Measurements from ENCODE around the gene FKBP6. TPM values are rescaled to one million over a fixed set of nuclear protein-coding genes. Genes with fewer than 3 reads are reported as not detected.
"Not testable (repeated sequence)": the region's sequence is repeated elsewhere in the genome, so short reads cannot be mapped to it uniquely, and the experiment has no call there.

FKBP6 gene
- total RNA-seq, 1 donor from 2014 or later, result 0.47 TPM

DNA sequence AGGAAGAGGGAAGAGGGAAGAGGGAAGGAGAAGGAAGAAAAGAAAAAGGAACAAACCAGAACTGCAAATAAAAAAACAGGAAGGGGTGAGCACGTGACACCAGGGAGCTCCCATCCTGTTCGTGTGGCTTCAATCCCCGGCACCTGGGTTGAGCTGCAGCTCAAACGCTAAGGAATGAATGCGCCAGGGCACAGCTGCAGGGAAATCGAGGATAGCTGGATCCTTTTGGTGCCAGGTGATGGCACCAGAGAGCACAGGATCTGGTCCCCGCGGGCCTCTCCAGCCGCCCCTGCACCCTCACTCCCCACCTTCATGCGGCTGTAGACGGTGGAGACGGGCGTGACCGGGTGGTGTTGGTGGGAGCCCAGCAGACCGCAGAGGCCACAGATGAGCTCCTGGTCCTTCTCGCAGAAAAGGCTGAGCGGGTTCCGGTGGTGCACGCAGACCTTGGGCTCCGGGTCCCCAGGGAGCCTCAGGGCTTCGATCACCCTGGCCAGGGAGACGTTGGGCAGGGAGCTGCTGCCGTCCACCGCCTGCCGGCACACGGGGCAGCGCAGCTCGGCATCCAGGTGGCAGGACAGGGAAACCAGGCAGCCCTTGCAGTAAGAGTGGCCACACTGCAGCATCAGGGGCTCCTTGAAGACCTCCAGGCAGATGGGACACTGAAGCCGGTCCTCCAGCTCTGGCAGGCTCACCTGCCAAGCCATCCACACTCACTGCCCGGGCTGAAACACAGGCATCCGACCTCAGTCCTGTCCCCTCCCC, 3.7 kb upstream of the FKBP6 start:
- H3K9me3 ChIP-seq; intact Hi-C loops (cut with DNase I); H3K36me3 ChIP-seq; H3K27ac ChIP-seq; H3K27me3 ChIP-seq (ENCODE audit: low read depth): not testable (repeated sequence)
- DNase-seq (peak; percentile 61), ATAC-seq (peak; percentile 59 to 73)
- TF ChIP-seq, protein P1, sequence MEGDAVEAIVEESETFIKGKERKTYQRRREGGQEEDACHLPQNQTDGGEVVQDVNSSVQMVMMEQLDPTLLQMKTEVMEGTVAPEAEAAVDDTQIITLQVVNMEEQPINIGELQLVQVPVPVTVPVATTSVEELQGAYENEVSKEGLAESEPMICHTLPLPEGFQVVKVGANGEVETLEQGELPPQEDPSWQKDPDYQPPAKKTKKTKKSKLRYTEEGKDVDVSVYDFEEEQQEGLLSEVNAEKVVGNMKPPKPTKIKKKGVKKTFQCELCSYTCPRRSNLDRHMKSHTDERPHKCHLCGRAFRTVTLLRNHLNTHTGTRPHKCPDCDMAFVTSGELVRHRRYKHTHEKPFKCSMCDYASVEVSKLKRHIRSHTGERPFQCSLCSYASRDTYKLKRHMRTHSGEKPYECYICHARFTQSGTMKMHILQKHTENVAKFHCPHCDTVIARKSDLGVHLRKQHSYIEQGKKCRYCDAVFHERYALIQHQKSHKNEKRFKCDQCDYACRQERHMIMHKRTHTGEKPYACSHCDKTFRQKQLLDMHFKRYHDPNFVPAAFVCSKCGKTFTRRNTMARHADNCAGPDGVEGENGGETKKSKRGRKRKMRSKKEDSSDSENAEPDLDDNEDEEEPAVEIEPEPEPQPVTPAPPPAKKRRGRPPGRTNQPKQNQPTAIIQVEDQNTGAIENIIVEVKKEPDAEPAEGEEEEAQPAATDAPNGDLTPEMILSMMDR (IDR thresholded peaks at IDR 0.05), result peak; percentile 54
- Histone ChIP-seq H3K4me3 (peak overlapping the region; percentile 22), H3K4me1 (peaks cover 11% of the 10 kb centered on the region)

DNA sequence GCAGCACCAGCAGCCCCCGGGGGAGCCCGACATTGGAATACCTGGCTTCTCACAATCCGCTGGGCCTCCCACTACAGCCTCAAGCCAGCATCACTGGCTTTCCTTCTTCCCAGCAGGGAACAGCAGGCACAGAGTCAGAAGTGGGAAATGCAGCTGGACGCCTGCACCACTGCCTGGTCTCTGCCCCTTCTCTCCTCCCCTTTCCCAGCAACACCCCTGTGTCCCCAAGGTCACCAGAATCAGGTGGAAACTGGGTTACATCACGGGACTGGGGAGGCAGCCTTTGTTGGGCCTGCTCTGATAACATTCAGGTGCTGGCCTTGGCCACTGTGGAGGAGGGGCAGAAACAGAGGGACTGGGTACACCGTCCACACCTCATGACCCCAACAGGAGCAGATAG, 2.5 kb upstream of the FKBP6 start:
- DNase-seq; intact Hi-C loops (cut with DNase I); H3K27me3 ChIP-seq (ENCODE audit: low read depth); H3K36me3 ChIP-seq; ATAC-seq; H3K27ac ChIP-seq; H3K4me3 ChIP-seq; H3K9me3 ChIP-seq: not testable (repeated sequence)
- peaks cover 11% of the 10 kb centered on the region for H3K4me1 ChIP-seq

DNA sequence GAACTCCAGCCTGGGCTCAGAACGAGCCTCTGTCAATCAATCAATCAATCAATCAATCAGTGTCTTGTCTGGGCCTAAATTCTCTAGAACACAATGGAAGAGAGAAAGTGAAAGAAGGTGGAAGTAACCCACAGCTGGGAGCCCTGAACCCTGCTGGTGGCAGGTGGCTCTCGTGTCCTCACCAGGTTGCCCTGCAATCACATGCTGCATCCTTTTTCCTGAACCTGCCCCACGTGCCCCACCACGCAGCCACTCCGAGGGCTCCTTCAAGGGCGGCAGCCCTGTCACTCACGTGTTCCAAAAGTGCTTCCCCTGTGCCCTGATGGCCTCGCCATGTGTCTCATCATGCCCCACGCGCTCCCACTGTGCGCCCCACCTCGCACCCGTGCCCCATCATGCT, 512 bp upstream of the FKBP6 start:
- H3K4me3 ChIP-seq; ATAC-seq; intact Hi-C loops (cut with DNase I); H3K27ac ChIP-seq; DNase-seq; H3K9me3 ChIP-seq; H3K36me3 ChIP-seq; H3K27me3 ChIP-seq (ENCODE audit: low read depth): not testable (repeated sequence)
- H3K4me1 ChIP-seq, result peaks cover 11% of the 10 kb centered on the region

DNA sequence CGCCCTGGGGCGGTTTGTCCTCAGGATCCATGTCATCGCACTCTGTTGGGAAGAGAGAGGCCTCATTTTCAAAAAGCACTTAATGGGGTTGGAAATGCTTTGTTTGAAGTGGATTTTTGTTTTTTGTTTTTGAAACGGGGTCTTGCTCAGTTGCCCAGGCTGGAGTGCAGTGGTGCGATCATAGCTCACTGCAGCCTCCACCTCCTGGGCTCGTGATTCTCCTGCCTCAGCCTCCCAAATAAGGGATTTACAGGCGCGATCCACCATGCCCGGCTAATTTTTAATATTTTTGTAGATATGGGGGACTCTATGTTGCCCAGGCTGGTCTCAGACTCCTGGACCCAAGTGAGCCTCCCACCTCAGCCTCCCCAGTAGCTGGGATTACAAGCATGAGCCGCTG, 735 bp downstream of the FKBP6 start:
- intact Hi-C loops (cut with DNase I), result no loop called here

DNA sequence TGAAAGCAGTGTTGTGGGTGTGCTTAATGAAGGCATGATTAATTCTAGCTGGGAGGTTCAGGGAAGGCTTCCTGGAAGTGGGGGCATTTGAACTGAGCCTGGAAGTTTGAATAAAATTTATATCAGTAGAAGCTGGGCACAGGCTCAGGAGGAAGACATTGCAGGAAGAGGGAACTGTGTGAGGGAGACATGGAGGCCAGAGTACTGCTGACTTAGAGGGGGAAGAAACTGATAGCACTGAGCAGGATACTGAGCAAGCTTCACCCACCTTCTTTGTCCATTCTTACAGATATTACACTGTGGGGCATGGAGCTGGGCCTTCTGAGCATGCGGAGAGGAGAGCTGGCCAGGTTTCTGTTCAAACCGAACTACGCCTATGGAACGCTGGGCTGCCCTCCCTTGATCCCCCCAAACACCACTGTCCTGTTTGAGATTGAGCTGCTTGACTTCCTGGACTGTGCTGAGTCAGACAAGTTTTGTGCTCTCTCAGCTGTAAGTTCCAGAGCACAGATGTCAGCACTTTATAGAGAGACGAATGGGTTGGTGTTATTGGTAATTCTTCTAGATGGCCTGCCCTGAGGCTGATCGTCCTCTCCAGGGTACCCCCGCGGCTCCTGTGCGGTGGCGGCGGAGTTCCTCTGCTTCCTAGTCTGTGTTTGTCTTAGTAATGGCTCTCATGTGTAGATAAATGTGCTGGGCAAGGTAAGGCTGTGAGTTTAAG, 2.1 kb downstream of the FKBP6 start:
- TF ChIP-seq, protein P1 (IDR thresholded peaks at IDR 0.05), result no peak
- Histone ChIP-seq H3K4me1 (no peaks in the 10 kb centered on the region), H3K27ac (no peak overlapping the region), H3K4me3 (no peak overlapping the region), H3K9me3 (no peaks in the 10 kb centered on the region), H3K36me3 (no peaks in the 10 kb centered on the region), H3K27me3 (ENCODE audit: low read depth) (no peaks in the 10 kb centered on the region)
- DNase-seq, result no peak
- intact Hi-C loops (cut with DNase I), result no loop called here
- no peak for ATAC-seq

More for the DNA sequence above, 735 bp downstream of the FKBP6 start:
- Histone ChIP-seq H3K4me3 (no peak overlapping the region), H3K9me3 (no peaks in the 10 kb centered on the region), H3K4me1 (peaks cover 9% of the 10 kb centered on the region), H3K36me3 (no peaks in the 10 kb centered on the region), H3K27ac (no peak overlapping the region), H3K27me3 (ENCODE audit: low read depth) (no peaks in the 10 kb centered on the region)
- DNase-seq, result no peak
- TF ChIP-seq, protein P1 (IDR thresholded peaks at IDR 0.05), result no peak
- ATAC-seq, result no peak

DNA sequence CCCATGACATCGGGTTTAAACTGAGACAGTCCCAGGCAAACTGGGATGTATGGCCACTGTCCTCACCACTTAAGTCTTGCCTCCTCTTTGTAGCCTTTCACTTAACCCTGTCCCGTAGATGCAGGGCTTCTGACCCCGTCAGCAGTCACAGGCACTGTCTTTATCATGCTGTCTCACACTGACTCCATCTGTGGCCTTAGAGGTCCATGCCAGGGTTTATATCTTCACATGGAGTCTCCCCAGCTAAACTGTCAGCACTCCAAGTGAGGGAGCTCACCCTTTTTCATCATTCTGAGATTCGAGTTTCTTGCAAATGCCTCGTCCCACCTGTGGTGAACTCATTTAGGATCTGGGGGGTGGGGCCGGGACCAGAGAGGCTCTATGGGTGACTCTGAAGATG, 2.8 kb downstream of the FKBP6 start:
- Histone ChIP-seq H3K27me3 (ENCODE audit: low read depth) (no peaks in the 10 kb centered on the region), H3K36me3 (no peaks in the 10 kb centered on the region), H3K9me3 (no peaks in the 10 kb centered on the region), H3K4me1 (no peaks in the 10 kb centered on the region), H3K4me3 (no peak overlapping the region), H3K27ac (no peak overlapping the region)
- TF ChIP-seq, protein P1 (IDR thresholded peaks at IDR 0.05), result no peak
- intact Hi-C loops (cut with DNase I), result no loop called here
- DNase-seq, result no peak
- ATAC-seq, result no peak

Data from lower lobe of right lung (tissue), 2 donors.